MCF 10A (cell line): Measurements from ENCODE around the gene MAD1L1. TPM values are rescaled to one million over a fixed set of nuclear protein-coding genes. Genes with fewer than 3 reads are reported as not detected.

Experiments
- BruUV-seq: library from RNA; stranded (reverse); fragments of 400-500 nt; replicated peaks from 2 replicates; lab custom pipeline; 2021; lab: Mats Ljungman, UMichigan
- CTCF ChIA-PET: fragments of 300-600 bp; sonication (Branson Sonifier 250); formaldehyde crosslinking; extraction: SDS; loops from one replicate; lab custom pipeline; 2021; ENCODE audit warnings: antibody characterized with exemption, inconsistent platforms; lab: Yijun Ruan, JAX
- POLR2A ChIA-PET: fragments of 300-600, 350-650 bp; sonication (Branson Sonifier 250); formaldehyde crosslinking; extraction: SDS; loops from one replicate; lab custom pipeline; 2020; ENCODE audit warnings: antibody characterized with exemption, inconsistent platforms; lab: Yijun Ruan, JAX
- DNase-seq: peaks from one replicate; pipeline ENCODE4 v3.0.0-alpha.2; 2018; ENCODE audit not compliant: unreplicated experiment
- H3K27ac Mint-ChIP-seq: one replicate; pipeline ENCODE4 v1.8.0; 2022; ENCODE audit warnings: mild to moderate bottlenecking, low read depth, mixed read lengths; ENCODE audit not compliant: unreplicated experiment
- H3K27me3 Mint-ChIP-seq: one replicate; pipeline ENCODE4 v1.8.0; 2022; ENCODE audit warnings: mixed read lengths; ENCODE audit not compliant: insufficient read depth, unreplicated experiment
- H3K36me3 Mint-ChIP-seq: one replicate; pipeline ENCODE4 v1.8.0; 2022; ENCODE audit warnings: mild to moderate bottlenecking, moderate library complexity, mixed read lengths; ENCODE audit not compliant: insufficient read depth, unreplicated experiment
- H3K4me1 Mint-ChIP-seq: one replicate; pipeline ENCODE4 v1.8.0; 2022; ENCODE audit warnings: mixed read lengths; ENCODE audit not compliant: insufficient read depth, unreplicated experiment
- H3K4me3 Mint-ChIP-seq: one replicate; pipeline ENCODE4 v1.8.0; 2022; ENCODE audit warnings: mild to moderate bottlenecking, moderate library complexity, mixed read lengths; ENCODE audit not compliant: unreplicated experiment
- H3K9me3 Mint-ChIP-seq: one replicate; pipeline ENCODE4 v1.8.0; 2022; ENCODE audit warnings: mixed read lengths; ENCODE audit not compliant: unreplicated experiment
- CTCF ChIP-seq: fragments of 200-600 bp; IDR thresholded peaks from one replicate; pipeline ENCODE4 v1.8.0; 2022; ENCODE audit warnings: antibody characterized with exemption, mild to moderate bottlenecking; ENCODE audit not compliant: unreplicated experiment
- intact Hi-C: fragments of 100-400 bp; cut with micrococcal nuclease; formaldehyde crosslinking; loops from 2 replicates; pipeline ENCODE4 v1.14.1; 2022
- total RNA-seq: library from RNA; stranded (reverse); gene quantifications from 2 replicates; pipeline ENCODE4 v1.2.3, GENCODE V29; 2022

MAD1L1 gene
- total RNA-seq, 1 experiment from 2014 or later = 25.2 TPM

- H3K27me3 Mint-ChIP-seq = no peaks in the 10 kb centered on the region
- H3K27ac Mint-ChIP-seq = no peak overlapping the region
- H3K9me3 Mint-ChIP-seq = no peaks in the 10 kb centered on the region
- H3K36me3 Mint-ChIP-seq = peaks cover 13% of the 10 kb centered on the region
- H3K4me3 Mint-ChIP-seq = no peak overlapping the region
- no TSS peak for BruUV-seq
- H3K4me1 Mint-ChIP-seq = no peaks in the 10 kb centered on the region
- ChIA-PET POLR2A (no interaction called here), CTCF (interaction anchor here (0.8 kb wide), 1 partner anchor 81 kb away, joined by 3 read pairs; no protein-coding TSS in a partner anchor)
- no peak for DNase-seq
- intact Hi-C loops = no loop called here
- TF ChIP-seq CTCF = no peak
These were observed 257.6 kb downstream of the MAD1L1 start for GRCh38 chr7:1975179-1975578.

GRCh38 chr7:1974290-1975101, 258.2 kb downstream of the MAD1L1 start:
- Mint-ChIP-seq H3K4me1 (no peaks in the 10 kb centered on the region), H3K4me3 (no peak overlapping the region), H3K27ac (no peak overlapping the region), H3K27me3 (no peaks in the 10 kb centered on the region), H3K36me3 (peaks cover 13% of the 10 kb centered on the region), H3K9me3 (no peaks in the 10 kb centered on the region)
- TF ChIP-seq CTCF = no peak
- intact Hi-C loops = no loop called here
- no TSS peak for BruUV-seq
- DNase-seq = no peak
- ChIA-PET POLR2A (no interaction called here), CTCF (no interaction called here)

- Mint-ChIP-seq H3K4me1 (no peaks in the 10 kb centered on the region), H3K27ac (no peak overlapping the region), H3K9me3 (no peaks in the 10 kb centered on the region), H3K27me3 (no peaks in the 10 kb centered on the region), H3K4me3 (no peak overlapping the region), H3K36me3 (peaks cover 12% of the 10 kb centered on the region)
- BruUV-seq = no TSS peak
- POLR2A ChIA-PET = no interaction called here
- no peak for TF ChIP-seq CTCF
- intact Hi-C loops = no loop called here
- no peak for DNase-seq
- CTCF ChIA-PET = interaction anchor here (0.6 kb wide), 1 partner anchor 383 kb away, joined by 3 read pairs; no protein-coding TSS in a partner anchor
These were observed 259.2 kb downstream of the MAD1L1 start for GRCh38 chr7:1973321-1974251.

GRCh38 chr7:1972744-1973143, 260.0 kb downstream of the MAD1L1 start:
- no peak for TF ChIP-seq CTCF
- H3K4me3 Mint-ChIP-seq = no peak overlapping the region
- CTCF ChIA-PET = interaction anchor here (0.6 kb wide), 1 partner anchor 382 kb away, joined by 3 read pairs; no protein-coding TSS in a partner anchor
- BruUV-seq = no TSS peak
- H3K27ac Mint-ChIP-seq = no peak overlapping the region
- H3K27me3 Mint-ChIP-seq = no peaks in the 10 kb centered on the region
- POLR2A ChIA-PET = no interaction called here
- no peaks in the 10 kb centered on the region for H3K4me1 Mint-ChIP-seq
- DNase-seq = no peak
- H3K36me3 Mint-ChIP-seq = peaks cover 11% of the 10 kb centered on the region
- H3K9me3 Mint-ChIP-seq = no peaks in the 10 kb centered on the region
- intact Hi-C loops = no loop called here
